ENCODE results near the gene THSD4. TPM values are rescaled to one million over a fixed set of nuclear protein-coding genes. Genes with fewer than 3 reads are reported as not detected.
"Not testable (repeated sequence)": the region's sequence is repeated elsewhere in the genome, so short reads cannot be mapped to it uniquely, and the experiment has no call there.

THSD4 gene
- polyA plus RNA-seq, 2 of the 4 experiments (the other 2 are of a cell fraction): 15.8 to 40.7 TPM

DNA sequence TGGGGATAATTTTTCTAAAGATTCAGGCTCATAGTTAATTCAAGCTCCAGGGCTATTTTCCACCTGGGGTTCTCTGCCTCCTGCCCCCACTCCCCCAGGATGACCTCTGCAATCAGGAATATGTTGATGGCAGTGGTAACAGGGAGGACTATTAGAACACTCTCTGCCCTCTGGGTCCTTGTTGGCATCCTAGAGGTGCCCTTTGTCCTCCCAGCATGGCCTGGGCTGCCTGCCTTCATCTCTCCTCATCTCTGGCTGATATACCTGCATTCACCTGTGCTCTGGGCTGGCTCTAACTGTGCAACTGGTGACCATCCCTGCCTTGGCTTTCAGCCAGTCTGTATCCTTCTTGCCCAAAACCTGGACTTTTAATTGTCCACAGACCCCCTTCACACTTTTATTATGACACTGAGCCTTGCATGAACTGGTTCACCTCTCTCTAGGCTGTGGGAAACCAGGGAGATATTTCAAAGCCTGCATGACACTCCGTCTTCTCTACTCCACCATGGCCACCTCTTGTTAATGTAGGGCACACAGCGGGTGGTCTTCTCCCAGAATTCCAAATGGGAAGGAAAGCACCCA, 199.8 kb downstream of the THSD4 start:
- FAIRE-seq (no peak), ATAC-seq (no peak), DNase-seq (ENCODE audit: low read depth in 1 of 2, low spot score in 1 of 2) (no peak)
- POLR2A ChIA-PET: no interaction called here
- Histone ChIP-seq H3K4me1 (no peaks in the 10 kb centered on the region), H3K4me3 (no peak overlapping the region), H3K4me2 (no peak overlapping the region), H3K27ac (peak overlapping the region in 1 of 2 experiments; percentile 20; a peak in 1 of 6 replicates), H3K9me3 (no peaks in the 10 kb centered on the region)
- WGBS (ENCODE audit: missing lambda C conversion rate): 94% methylated on average over 2 of the region's 2 CpGs
- TF ChIP-seq ZC3H11A (IDR thresholded peaks at IDR 0.05) (no peak), NFE2L2 (conservative IDR thresholded peaks at IDR 0.05; ENCODE audit: low read length) (no peak), RCOR1 (IDR thresholded peaks at IDR 0.05; ENCODE audit: low read depth, low read length) (no peak), NR3C1 (IDR thresholded peaks at IDR 0.05) (no peak), ESRRA (IDR thresholded peaks at IDR 0.05; ENCODE audit: borderline replicate concordance, low read length) (no peak), RARB (CRISPR knock-in tag; IDR thresholded peaks at IDR 0.05) (no peak), CBX2 (IDR thresholded peaks at IDR 0.05; ENCODE audit: borderline replicate concordance, low read depth) (no peak), ZFP36 (IDR thresholded peaks at IDR 0.05; ENCODE audit: borderline replicate concordance, partially characterized antibody) (no peak), POLR2A (IDR thresholded peaks at IDR 0.05; ENCODE audit: low read length) (no peak), RFX5 (IDR thresholded peaks at IDR 0.05) (no peak)
- TF ChIP-seq, protein P1, sequence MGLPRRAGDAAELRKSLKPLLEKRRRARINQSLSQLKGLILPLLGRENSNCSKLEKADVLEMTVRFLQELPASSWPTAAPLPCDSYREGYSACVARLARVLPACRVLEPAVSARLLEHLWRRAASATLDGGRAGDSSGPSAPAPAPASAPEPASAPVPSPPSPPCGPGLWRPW (IDR thresholded peaks at IDR 0.05): no peak
- TF ChIP-seq, protein P2, sequence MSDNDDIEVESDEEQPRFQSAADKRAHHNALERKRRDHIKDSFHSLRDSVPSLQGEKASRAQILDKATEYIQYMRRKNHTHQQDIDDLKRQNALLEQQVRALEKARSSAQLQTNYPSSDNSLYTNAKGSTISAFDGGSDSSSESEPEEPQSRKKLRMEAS (IDR thresholded peaks at IDR 0.05): no peak
- TF ChIP-seq, protein P3, sequence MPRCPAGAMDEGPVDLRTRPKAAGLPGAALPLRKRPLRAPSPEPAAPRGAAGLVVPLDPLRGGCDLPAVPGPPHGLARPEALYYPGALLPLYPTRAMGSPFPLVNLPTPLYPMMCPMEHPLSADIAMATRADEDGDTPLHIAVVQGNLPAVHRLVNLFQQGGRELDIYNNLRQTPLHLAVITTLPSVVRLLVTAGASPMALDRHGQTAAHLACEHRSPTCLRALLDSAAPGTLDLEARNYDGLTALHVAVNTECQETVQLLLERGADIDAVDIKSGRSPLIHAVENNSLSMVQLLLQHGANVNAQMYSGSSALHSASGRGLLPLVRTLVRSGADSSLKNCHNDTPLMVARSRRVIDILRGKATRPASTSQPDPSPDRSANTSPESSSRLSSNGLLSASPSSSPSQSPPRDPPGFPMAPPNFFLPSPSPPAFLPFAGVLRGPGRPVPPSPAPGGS (IDR thresholded peaks at IDR 0.05): no peak
- CTCF ChIA-PET: no interaction called here

DNA sequence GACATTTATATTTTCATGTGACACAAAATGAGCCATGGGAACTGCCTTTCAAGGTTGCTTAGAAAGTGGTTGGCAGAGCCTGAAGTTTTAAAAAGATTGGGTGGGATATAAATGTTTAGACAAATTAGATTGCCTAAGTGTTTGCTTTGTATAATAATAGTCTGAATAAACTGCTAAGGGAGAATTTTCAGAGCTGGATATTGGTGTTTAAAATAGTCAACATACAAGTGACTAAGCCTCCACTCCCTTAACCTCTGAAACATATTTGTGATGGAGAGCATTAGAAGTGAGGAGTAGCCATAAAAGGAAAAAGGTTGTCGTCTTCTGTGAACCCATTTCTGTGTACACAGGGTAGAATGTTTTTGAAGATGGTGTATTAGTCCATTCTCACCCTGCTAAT, 201.6 kb downstream of the THSD4 start:
- H3K4me1 ChIP-seq: no peaks in the 10 kb centered on the region
- 93% methylated on average over 1 of the region's 1 CpG for WGBS (ENCODE audit: missing lambda C conversion rate)
- DNase-seq (ENCODE audit: low read depth in 1 of 2, low spot score in 1 of 2) (no peak), ATAC-seq (no peak), FAIRE-seq (no peak)
- no peak overlapping the region for H3K4me3 ChIP-seq
- H3K9me3 ChIP-seq: no peaks in the 10 kb centered on the region
- no peak for TF ChIP-seq GATA3 (IDR thresholded peaks at IDR 0.05; ENCODE audit: borderline replicate concordance)
- TF ChIP-seq PHF8 (IDR thresholded peaks at IDR 0.05; ENCODE audit: borderline replicate concordance, low read depth): no peak
- ChIA-PET POLR2A (no interaction called here), CTCF (no interaction called here)
- H3K27ac ChIP-seq: no peak overlapping the region
- no peak overlapping the region for H3K4me2 ChIP-seq

DNA sequence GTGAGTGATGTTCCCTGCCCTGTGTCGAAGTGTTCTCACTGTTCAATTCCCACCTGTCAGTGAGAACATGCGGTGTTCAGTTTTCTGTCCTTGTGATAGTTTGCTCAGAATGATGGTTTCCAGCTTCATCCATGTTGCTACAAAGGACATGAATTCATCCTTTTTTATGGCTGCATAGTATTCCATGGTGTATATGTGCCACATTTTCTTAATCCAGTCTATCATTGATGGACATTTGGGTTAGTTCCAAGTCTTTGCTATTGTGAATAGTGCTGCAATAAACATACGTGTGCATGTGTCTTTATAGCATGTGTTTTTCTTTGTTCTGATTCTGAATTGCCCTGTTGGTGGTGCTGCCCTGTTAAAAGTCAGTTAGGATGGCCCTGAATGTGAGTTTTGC, 204.2 kb downstream of the THSD4 start:
- DNase-seq (ENCODE audit: low read depth in 1 of 2, low spot score in 1 of 2); FAIRE-seq; ATAC-seq; H3K4me1 ChIP-seq; H3K27ac ChIP-seq; H3K4me3 ChIP-seq; H3K9me3 ChIP-seq; POLR2A ChIA-PET; H3K4me2 ChIP-seq: not testable (repeated sequence)
- WGBS (ENCODE audit: missing lambda C conversion rate): 90% methylated on average over 3 of the region's 3 CpGs
- CTCF ChIA-PET: interaction anchor here (1.4 kb wide), 1 partner anchor 11 kb away, joined by 5 read pairs; no protein-coding TSS in a partner anchor

DNA sequence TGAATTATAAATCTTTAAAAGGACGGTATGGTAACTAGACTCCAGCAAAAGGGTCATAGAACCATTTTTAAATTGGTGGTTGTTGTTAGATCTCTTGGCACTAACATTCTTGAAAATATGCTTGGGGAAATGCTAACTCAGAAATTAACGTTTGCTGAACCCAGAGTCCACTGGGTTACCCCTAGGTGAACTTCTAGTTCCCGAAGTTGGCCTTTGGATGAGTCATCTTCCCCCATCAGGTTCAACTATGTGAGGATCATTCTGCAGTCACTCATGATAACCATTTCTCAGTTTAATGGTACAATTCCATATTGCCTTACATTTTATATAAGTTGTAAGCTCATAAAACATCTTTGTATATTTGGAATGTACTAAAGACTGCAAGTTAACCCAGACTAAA, 204.7 kb downstream of the THSD4 start:
- ATAC-seq (no peak), DNase-seq (ENCODE audit: low read depth in 1 of 2, low spot score in 1 of 2) (no peak), FAIRE-seq (peak; percentile 49)
- ChIA-PET POLR2A (no interaction called here), CTCF (interaction anchor here (1.1 to 1.7 kb wide), 3 partner anchors 10 to 67 kb away, joined by 3 to 5 read pairs (median 5); no protein-coding TSS in a partner anchor)
- H3K4me1 ChIP-seq: no peaks in the 10 kb centered on the region
- no peaks in the 10 kb centered on the region for H3K9me3 ChIP-seq
- 68% methylated on average over 3 of the region's 3 CpGs for WGBS (ENCODE audit: missing lambda C conversion rate)
- no peak overlapping the region for H3K27ac ChIP-seq
- no peak for TF ChIP-seq FOSL2 (IDR thresholded peaks at IDR 0.05)
- peak; percentile 66; the same call in 1 of the 2 replicates for TF ChIP-seq FOSL2 (CRISPR knock-in tag; IDR thresholded peaks at IDR 0.05)
- TF ChIP-seq CHD2 (IDR thresholded peaks at IDR 0.05; ENCODE audit: low read length, partially characterized antibody): no peak
- TF ChIP-seq ZSCAN20 (CRISPR knock-in tag; IDR thresholded peaks at IDR 0.05): no peak
- H3K4me3 ChIP-seq: no peak overlapping the region
- no peak overlapping the region for H3K4me2 ChIP-seq

All from A549 (cell line).